ENCODE measurements around the gene CRYBG2. TPM values are rescaled to one million over a fixed set of nuclear protein-coding genes. Genes with fewer than 3 reads are reported as not detected.
A peak's percentile ranks its signal among the peaks of the same experiment; 100 is the strongest.
"Not testable (repeated sequence)": the region's sequence is repeated elsewhere in the genome, so short reads cannot be mapped to it uniquely, and the experiment has no call there.

Gene CRYBG2
- total RNA-seq, 1 donor from 2014 or later = 0.98 TPM

GRCh38 chr1:26337206-26337535 lies 16.8 kb downstream of the CRYBG2 start:
- H3K36me3 Mint-ChIP-seq (ENCODE audit: low read depth) = no peaks in the 10 kb centered on the region
- peaks cover 5% of the 10 kb centered on the region for H3K4me1 Mint-ChIP-seq (ENCODE audit: low read depth)
- H3K4me3 Mint-ChIP-seq (ENCODE audit: low read depth) = peak overlapping the region; percentile 8
- no peak overlapping the region for H3K27ac Mint-ChIP-seq
- intact Hi-C loops (cut with micrococcal nuclease) = no loop called here
- peaks cover 16% of the 10 kb centered on the region for H3K27me3 Mint-ChIP-seq (ENCODE audit: low read depth)
- H3K9me3 Mint-ChIP-seq = no peaks in the 10 kb centered on the region
- no peak for DNase-seq (ENCODE audit: low spot score)

DNA sequence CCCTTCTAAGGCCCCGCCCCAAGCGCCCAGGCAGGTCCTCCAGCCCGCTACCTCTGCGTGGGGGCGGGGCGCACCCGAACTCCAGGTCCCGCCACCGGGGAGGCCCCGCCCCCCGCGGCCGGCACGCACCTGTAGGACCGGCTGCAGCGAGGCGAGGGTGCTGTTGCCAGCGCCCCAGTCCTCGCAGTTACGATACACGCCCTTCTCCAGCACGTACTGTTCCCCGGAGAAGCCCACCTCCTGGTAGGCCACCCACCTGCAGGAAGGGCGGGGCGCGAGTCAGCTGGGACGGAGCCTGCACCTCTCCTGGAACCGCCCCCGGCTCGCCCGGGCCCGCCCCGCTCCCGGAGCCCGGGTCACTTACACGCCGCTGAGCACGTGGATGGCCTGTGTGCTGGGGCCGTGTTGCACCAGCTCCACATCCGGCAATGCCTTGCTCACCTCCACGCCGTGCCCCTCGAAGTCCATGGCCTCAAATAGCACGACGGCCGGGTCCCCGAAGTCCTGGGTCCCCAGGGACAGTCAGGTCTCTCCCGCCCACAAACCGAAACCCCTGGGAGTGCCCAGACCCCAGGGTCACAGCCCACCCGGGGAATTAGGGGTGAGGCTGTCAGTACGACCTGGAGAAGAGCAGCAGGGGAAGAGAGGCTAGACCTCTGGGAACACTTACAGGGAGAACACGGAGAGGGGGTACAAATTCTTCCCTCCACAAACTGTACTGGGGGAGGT lies 17.3 kb downstream of the CRYBG2 start:
- peaks cover 13% of the 10 kb centered on the region for H3K27me3 Mint-ChIP-seq (ENCODE audit: low read depth)
- intact Hi-C loops (cut with micrococcal nuclease) = no loop called here
- no peak overlapping the region for H3K27ac Mint-ChIP-seq

DNA sequence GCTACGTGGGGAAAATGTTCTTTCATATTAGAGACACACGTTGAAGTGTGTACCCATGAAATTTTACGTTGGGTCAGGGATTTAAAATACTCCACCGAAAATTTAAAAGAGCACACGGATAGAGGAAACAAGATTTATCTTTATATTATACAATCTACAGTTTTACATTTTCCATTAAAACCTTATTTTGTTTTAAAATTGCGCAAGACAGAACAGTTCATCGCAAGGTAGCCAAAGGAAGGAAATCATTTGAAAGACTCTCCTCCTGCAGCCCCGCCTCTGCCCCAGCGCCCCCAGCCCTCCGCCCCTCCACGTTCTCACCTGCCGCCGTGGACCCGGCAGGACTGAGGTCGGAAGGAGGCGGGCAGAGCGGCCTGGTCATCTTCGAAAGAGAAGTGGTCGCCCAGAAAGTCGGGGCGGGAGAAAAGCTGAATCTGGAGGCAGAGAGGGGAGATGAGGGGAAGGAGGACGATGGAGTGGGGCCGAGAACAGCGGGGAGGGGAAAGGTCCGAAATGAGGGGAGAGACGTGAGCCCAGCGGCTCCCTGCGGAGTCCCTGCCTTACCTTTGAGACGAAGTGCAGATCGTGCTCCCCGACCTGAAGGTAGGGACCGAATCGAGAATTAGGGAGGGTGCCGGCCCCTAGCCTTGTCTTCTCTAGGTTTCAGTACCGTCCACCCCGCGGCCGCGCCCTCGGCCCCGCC lies 18.0 kb downstream of the CRYBG2 start:
- H3K9me3 Mint-ChIP-seq = no peaks in the 10 kb centered on the region
- H3K27me3 Mint-ChIP-seq (ENCODE audit: low read depth) = peaks cover 13% of the 10 kb centered on the region
- peak overlapping the region; percentile 84 for H3K4me3 Mint-ChIP-seq (ENCODE audit: low read depth)
- intact Hi-C loops (cut with micrococcal nuclease) = no loop called here
- H3K36me3 Mint-ChIP-seq (ENCODE audit: low read depth) = no peaks in the 10 kb centered on the region
- no peak overlapping the region for H3K27ac Mint-ChIP-seq
- H3K4me1 Mint-ChIP-seq (ENCODE audit: low read depth) = peaks cover 5% of the 10 kb centered on the region
- DNase-seq (ENCODE audit: low spot score) = no peak

More for the DNA sequence above, 17.3 kb downstream of the CRYBG2 start:
- Mint-ChIP-seq H3K4me1 (ENCODE audit: low read depth) (peaks cover 5% of the 10 kb centered on the region), H3K36me3 (ENCODE audit: low read depth) (no peaks in the 10 kb centered on the region), H3K4me3 (ENCODE audit: low read depth) (peak overlapping the region; percentile 84), H3K9me3 (no peaks in the 10 kb centered on the region)
- peak; percentile 64 for DNase-seq (ENCODE audit: low spot score)

DNA sequence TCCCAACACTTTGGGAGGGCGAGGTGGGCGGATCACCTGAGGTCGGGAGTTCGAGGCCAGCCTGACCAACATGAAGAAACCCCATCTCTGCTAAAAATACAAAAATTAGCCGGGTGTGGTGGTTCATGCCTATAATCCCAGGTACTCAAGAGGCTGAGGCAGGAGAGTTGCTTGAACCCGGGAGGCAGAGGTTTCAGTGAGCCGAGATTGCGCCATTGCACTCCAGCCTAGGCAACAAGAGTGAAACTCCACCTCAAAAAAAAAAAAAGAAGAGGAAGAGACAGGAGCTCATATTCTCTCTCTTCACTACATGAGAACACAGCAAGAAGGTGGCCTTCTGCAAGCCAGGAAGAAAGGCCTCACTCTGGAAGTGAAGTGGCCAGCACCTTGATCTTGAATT lies 20.6 kb downstream of the CRYBG2 start:
- H3K4me1 Mint-ChIP-seq (ENCODE audit: low read depth); H3K36me3 Mint-ChIP-seq (ENCODE audit: low read depth); H3K4me3 Mint-ChIP-seq (ENCODE audit: low read depth); H3K27ac Mint-ChIP-seq; intact Hi-C loops (cut with micrococcal nuclease); H3K9me3 Mint-ChIP-seq; DNase-seq (ENCODE audit: low spot score): not testable (repeated sequence)
- peaks cover 13% of the 10 kb centered on the region for H3K27me3 Mint-ChIP-seq (ENCODE audit: low read depth)

DNA sequence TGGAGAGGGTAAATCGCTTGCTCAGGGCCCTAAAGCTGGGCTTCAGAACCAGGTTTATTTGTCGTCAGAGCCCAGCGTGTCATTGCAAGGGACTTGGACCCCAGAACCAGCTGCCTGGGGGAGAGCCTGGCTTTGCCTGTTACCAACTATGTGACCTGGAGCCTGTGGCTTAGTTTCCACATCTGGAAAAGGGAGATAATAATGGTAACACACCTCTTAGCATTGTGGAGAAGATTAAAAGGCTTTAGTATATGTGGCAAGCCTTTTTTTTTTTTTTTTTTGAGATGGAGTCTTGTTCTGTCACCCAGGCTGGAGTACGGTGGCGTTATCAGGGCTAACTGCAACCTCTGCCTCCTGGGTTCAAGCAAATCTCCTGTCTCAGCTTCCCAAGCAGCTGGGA lies 23.7 kb downstream of the CRYBG2 start:
- DNase-seq (ENCODE audit: low spot score) = no peak
- no peaks in the 10 kb centered on the region for H3K9me3 Mint-ChIP-seq
- peaks cover 6% of the 10 kb centered on the region for H3K27me3 Mint-ChIP-seq (ENCODE audit: low read depth)
- no peak overlapping the region for H3K27ac Mint-ChIP-seq
- H3K4me1 Mint-ChIP-seq (ENCODE audit: low read depth) = no peaks in the 10 kb centered on the region
- H3K4me3 Mint-ChIP-seq (ENCODE audit: low read depth) = no peak overlapping the region
- H3K36me3 Mint-ChIP-seq (ENCODE audit: low read depth) = no peaks in the 10 kb centered on the region
- intact Hi-C loops (cut with micrococcal nuclease) = no loop called here

DNA sequence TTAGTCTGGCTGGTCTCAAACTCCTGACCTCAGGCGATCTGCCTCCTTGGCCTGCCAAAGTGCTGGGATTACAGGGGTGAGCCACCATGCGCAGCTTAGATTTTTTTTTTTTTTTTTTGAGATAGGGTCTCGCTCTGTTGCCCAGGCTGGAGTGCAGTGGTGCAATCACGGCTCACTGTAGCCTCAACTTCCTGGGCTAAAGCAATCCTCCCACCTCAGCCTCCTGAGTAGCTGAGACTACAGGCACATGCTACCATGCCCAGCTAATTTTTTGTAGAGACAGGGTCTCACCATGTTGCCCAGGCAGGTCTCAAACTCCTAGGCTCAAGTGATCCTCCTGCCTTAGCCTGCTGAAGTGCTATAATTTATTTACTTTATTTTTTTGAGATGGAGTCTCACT lies 24.6 kb downstream of the CRYBG2 start:
- H3K36me3 Mint-ChIP-seq (ENCODE audit: low read depth); H3K9me3 Mint-ChIP-seq; H3K27me3 Mint-ChIP-seq (ENCODE audit: low read depth); H3K4me1 Mint-ChIP-seq (ENCODE audit: low read depth); H3K4me3 Mint-ChIP-seq (ENCODE audit: low read depth); H3K27ac Mint-ChIP-seq; intact Hi-C loops (cut with micrococcal nuclease); DNase-seq (ENCODE audit: low spot score): not testable (repeated sequence)

- Mint-ChIP-seq H3K4me3 (ENCODE audit: low read depth) (no peak overlapping the region), H3K4me1 (ENCODE audit: low read depth) (no peaks in the 10 kb centered on the region), H3K27me3 (ENCODE audit: low read depth) (peaks cover 1% of the 10 kb centered on the region), H3K9me3 (no peaks in the 10 kb centered on the region), H3K27ac (no peak overlapping the region), H3K36me3 (ENCODE audit: low read depth) (peaks cover 13% of the 10 kb centered on the region)
- DNase-seq (ENCODE audit: low spot score) = no peak
- intact Hi-C loops (cut with micrococcal nuclease) = no loop called here
These were observed 25.3 kb downstream of the CRYBG2 start for GRCh38 chr1:26328597-26328996.

DNA sequence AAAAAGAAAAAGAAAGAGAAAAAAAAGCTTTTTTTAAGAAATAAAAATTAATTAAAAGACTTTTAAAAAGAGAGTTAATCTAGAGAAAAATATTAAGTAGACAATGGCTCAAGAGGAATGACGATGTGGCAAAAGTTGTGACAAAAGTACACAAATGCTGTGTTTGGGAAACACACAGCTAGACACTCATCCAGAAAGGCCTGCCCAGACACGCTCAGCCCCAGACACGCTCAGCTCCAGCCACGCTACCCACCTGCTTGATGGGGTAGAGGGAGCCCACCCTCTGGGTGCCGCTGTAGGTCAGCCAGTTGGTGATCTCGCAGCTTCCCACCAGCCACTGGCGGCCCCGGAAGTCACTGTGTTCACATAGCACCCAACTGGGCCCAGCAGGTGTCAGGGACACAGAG lies 26.0 kb downstream of the CRYBG2 start:
- no peak overlapping the region for H3K27ac Mint-ChIP-seq
- intact Hi-C loops (cut with micrococcal nuclease) = no loop called here
- no peaks in the 10 kb centered on the region for H3K9me3 Mint-ChIP-seq
- H3K36me3 Mint-ChIP-seq (ENCODE audit: low read depth) = peaks cover 19% of the 10 kb centered on the region
- no peak overlapping the region for H3K4me3 Mint-ChIP-seq (ENCODE audit: low read depth)
- DNase-seq (ENCODE audit: low spot score) = no peak
- peaks cover 1% of the 10 kb centered on the region for H3K27me3 Mint-ChIP-seq (ENCODE audit: low read depth)
- H3K4me1 Mint-ChIP-seq (ENCODE audit: low read depth) = peaks cover 4% of the 10 kb centered on the region

DNA sequence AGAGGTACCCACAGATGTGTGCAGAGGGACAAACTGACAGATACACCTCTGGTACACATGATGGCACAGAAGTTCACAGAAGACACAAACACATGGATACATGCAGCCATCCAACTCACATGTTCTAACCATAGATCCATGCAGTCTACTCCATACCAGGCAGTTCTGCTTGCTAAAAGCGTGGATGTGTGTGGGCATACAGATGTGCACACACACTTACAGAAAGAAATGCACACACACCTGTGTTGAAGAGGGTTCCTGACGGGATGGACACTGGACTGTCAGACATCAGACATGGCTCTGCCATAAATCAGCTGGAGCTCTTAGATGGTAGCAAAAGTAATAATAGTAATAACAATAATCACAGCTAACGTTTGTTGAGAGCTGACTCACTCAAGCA lies 29.4 kb downstream of the CRYBG2 start:
- intact Hi-C loops (cut with micrococcal nuclease) = no loop called here
- Mint-ChIP-seq H3K9me3 (no peaks in the 10 kb centered on the region), H3K27me3 (ENCODE audit: low read depth) (no peaks in the 10 kb centered on the region)

GRCh38 chr1:26323382-26323781 lies 30.5 kb downstream of the CRYBG2 start:
- H3K36me3 Mint-ChIP-seq (ENCODE audit: low read depth) = peaks cover 49% of the 10 kb centered on the region
- intact Hi-C loops (cut with micrococcal nuclease) = no loop called here
- peaks cover 23% of the 10 kb centered on the region for H3K4me1 Mint-ChIP-seq (ENCODE audit: low read depth)
- no peak overlapping the region for H3K4me3 Mint-ChIP-seq (ENCODE audit: low read depth)
- H3K9me3 Mint-ChIP-seq = no peaks in the 10 kb centered on the region
- no peak overlapping the region for H3K27ac Mint-ChIP-seq
- no peaks in the 10 kb centered on the region for H3K27me3 Mint-ChIP-seq (ENCODE audit: low read depth)
- no peak for DNase-seq (ENCODE audit: low spot score)

More for the DNA sequence above, 29.4 kb downstream of the CRYBG2 start:
- Mint-ChIP-seq H3K4me3 (ENCODE audit: low read depth) (no peak overlapping the region), H3K27ac (peak overlapping the region; percentile 21), H3K4me1 (ENCODE audit: low read depth) (peaks cover 20% of the 10 kb centered on the region), H3K36me3 (ENCODE audit: low read depth) (peaks cover 41% of the 10 kb centered on the region)
- DNase-seq (ENCODE audit: low spot score) = no peak

- no peak for DNase-seq (ENCODE audit: low spot score)
- H3K27me3 Mint-ChIP-seq (ENCODE audit: low read depth) = no peaks in the 10 kb centered on the region
- intact Hi-C loops (cut with micrococcal nuclease) = no loop called here
- H3K36me3 Mint-ChIP-seq (ENCODE audit: low read depth) = peaks cover 49% of the 10 kb centered on the region
- no peak overlapping the region for H3K27ac Mint-ChIP-seq
- peaks cover 34% of the 10 kb centered on the region for H3K4me1 Mint-ChIP-seq (ENCODE audit: low read depth)
- H3K4me3 Mint-ChIP-seq (ENCODE audit: low read depth) = no peak overlapping the region
- no peaks in the 10 kb centered on the region for H3K9me3 Mint-ChIP-seq
These were observed 31.9 kb downstream of the CRYBG2 start for GRCh38 chr1:26322042-26322331.

DNA sequence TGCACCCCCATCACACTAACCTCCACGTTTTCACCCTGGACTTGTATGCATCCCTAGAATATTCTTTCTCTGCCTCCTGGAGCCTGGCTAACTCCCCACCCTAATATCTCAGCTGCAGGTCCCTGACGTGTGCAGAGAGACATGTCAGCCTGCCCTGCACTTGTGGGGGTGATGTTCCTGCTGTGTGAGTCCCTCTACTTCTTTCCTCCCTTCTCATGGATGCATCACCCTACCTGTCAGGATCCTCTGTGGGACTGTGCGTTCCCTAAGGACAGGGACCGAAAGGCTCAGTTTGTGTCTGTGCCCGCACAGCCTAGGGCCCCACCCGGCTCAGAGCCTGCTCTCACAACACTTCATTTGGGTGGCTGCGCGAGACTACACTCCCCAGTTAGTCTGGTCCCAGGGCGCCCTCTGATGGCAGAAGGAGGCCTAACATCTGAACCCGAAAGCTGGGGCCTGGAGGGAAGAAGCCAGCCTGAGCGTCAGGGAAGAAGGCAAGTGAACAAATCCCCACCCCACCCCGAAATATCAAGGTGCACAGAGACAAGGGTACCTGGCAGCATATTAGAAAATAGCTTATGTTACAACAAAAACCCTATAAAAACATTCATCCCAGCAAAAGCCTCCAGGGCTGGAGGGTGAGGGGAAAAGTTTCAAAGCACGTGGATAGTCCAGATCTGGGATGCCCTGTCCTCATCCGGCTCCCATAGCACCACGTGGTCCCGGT lies 32.5 kb downstream of the CRYBG2 start:
- Mint-ChIP-seq H3K36me3 (ENCODE audit: low read depth) (peaks cover 49% of the 10 kb centered on the region), H3K4me1 (ENCODE audit: low read depth) (peaks cover 35% of the 10 kb centered on the region), H3K27ac (peak overlapping the region; percentile 95), H3K27me3 (ENCODE audit: low read depth) (no peaks in the 10 kb centered on the region), H3K4me3 (ENCODE audit: low read depth) (peak overlapping the region; percentile 83), H3K9me3 (no peaks in the 10 kb centered on the region)
- peak; percentile 87 for DNase-seq (ENCODE audit: low spot score)
- intact Hi-C loops (cut with micrococcal nuclease) = loop anchor here (1.0 to 2.0 kb wide), 4 partner anchors 33 to 153 kb away; partner anchors contain the start of genes C1orf232 and ZNF593

DNA sequence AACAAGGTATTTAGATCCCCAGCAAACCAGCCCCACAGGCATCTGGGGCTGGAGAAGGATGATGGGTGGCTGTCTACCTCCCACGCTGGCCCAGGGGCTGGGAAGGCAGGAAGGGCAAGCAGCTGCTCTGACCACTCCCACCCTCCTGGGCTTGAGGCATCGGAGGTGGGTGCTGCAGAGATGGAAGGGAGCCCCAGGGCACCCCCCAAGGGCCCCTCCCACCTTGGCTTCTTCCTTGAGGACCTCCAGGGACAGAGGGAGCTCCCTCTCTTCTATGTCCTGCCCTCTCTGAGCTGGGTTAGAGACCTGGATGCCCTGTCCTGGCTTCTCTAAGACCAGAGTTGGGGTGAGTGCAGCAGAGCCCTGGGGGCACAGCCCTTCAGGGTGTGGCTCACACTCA lies 33.0 kb downstream of the CRYBG2 start:
- H3K4me3 Mint-ChIP-seq (ENCODE audit: low read depth) = peak overlapping the region; percentile 83
- peaks cover 49% of the 10 kb centered on the region for H3K36me3 Mint-ChIP-seq (ENCODE audit: low read depth)
- H3K4me1 Mint-ChIP-seq (ENCODE audit: low read depth) = peaks cover 38% of the 10 kb centered on the region
- no peaks in the 10 kb centered on the region for H3K9me3 Mint-ChIP-seq
- H3K27me3 Mint-ChIP-seq (ENCODE audit: low read depth) = no peaks in the 10 kb centered on the region
- no peak for DNase-seq (ENCODE audit: low spot score)
- H3K27ac Mint-ChIP-seq = no peak overlapping the region
- intact Hi-C loops (cut with micrococcal nuclease) = loop anchor here (1.0 to 2.0 kb wide), 4 partner anchors 33 to 152 kb away; partner anchors contain the start of genes C1orf232 and ZNF593
